ENCODE results near the gene STOX2.

STOX2 gene

GRCh38 chr4:183889190-183889589, 15.9 kb upstream of the STOX2 start:
- no peak for DNase-seq

GRCh38 chr4:183897193-183897592, 7.9 kb upstream of the STOX2 start:
- DNase-seq = no peak

- no peak for DNase-seq
Measured at GRCh38 chr4:183898456-183898855, 6.7 kb upstream of the STOX2 start.

- no peak for DNase-seq
Measured at GRCh38 chr4:183903021-183903760, 1.9 kb upstream of the STOX2 start.

- no peak for DNase-seq
Measured at GRCh38 chr4:183905593-183906488, 734 bp downstream of the STOX2 start.

GRCh38 chr4:183906489-183906738, 1.3 kb downstream of the STOX2 start:
- DNase-seq = no peak

GRCh38 chr4:183906739-183907651, 1.9 kb downstream of the STOX2 start:
- DNase-seq = no peak

- no peak for DNase-seq
Measured at GRCh38 chr4:183907871-183908683, 3.0 kb downstream of the STOX2 start.

- no peak for DNase-seq
Measured at GRCh38 chr4:183909187-183909586, 4.1 kb downstream of the STOX2 start.

- no peak for DNase-seq
Measured at GRCh38 chr4:183909801-183910200, 4.7 kb downstream of the STOX2 start.

- no peak for DNase-seq
Measured at GRCh38 chr4:183912585-183912984, 7.5 kb downstream of the STOX2 start.

- no peak for DNase-seq
Measured at GRCh38 chr4:183915976-183916375, 10.9 kb downstream of the STOX2 start.

GRCh38 chr4:183918696-183919095, 13.6 kb downstream of the STOX2 start:
- no peak for DNase-seq

GRCh38 chr4:183919141-183919540, 14.0 kb downstream of the STOX2 start:
- no peak for DNase-seq

GRCh38 chr4:183920512-183920911, 15.4 kb downstream of the STOX2 start:
- no peak for DNase-seq

- no peak for DNase-seq
Measured at GRCh38 chr4:183921335-183921734, 16.2 kb downstream of the STOX2 start.

GRCh38 chr4:183924362-183925044, 19.4 kb downstream of the STOX2 start:
- DNase-seq = no peak

- no peak for DNase-seq
Measured at GRCh38 chr4:183926950-183927349, 21.8 kb downstream of the STOX2 start.

GRCh38 chr4:183932576-183932975, 27.5 kb downstream of the STOX2 start:
- no peak for DNase-seq

- DNase-seq = no peak
Measured at GRCh38 chr4:183934761-183935160, 29.7 kb downstream of the STOX2 start.

GRCh38 chr4:183935355-183936005, 30.4 kb downstream of the STOX2 start:
- DNase-seq = no peak
